ENCODE results near the gene SBF2.

DNA sequence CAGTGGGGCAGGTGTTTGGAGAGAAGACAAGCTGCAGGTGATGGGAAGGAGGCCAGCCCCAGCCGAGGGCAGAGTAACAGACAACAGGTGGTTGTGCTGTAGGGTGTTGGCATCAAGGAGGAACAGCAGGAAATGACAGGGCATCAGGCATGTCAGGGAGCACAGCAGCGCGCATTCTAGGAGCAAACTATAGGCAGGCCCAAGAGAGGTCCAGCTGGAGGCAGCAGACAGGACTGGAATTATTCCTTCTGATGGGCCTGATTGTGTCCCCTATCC, 24.4 kb upstream of the SBF2 start:
- TF ChIP-seq, protein P1, sequence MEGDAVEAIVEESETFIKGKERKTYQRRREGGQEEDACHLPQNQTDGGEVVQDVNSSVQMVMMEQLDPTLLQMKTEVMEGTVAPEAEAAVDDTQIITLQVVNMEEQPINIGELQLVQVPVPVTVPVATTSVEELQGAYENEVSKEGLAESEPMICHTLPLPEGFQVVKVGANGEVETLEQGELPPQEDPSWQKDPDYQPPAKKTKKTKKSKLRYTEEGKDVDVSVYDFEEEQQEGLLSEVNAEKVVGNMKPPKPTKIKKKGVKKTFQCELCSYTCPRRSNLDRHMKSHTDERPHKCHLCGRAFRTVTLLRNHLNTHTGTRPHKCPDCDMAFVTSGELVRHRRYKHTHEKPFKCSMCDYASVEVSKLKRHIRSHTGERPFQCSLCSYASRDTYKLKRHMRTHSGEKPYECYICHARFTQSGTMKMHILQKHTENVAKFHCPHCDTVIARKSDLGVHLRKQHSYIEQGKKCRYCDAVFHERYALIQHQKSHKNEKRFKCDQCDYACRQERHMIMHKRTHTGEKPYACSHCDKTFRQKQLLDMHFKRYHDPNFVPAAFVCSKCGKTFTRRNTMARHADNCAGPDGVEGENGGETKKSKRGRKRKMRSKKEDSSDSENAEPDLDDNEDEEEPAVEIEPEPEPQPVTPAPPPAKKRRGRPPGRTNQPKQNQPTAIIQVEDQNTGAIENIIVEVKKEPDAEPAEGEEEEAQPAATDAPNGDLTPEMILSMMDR (IDR thresholded peaks at IDR 0.05), result no peak
- TF ChIP-seq POLR2A (IDR thresholded peaks at IDR 0.05), result no peak
